KOPT-K1 (cell line): ENCODE results near the gene NOXA1.
"Not testable (repeated sequence)": the region's sequence is repeated elsewhere in the genome, so short reads cannot be mapped to it uniquely, and the experiment has no call there.

Experiments used
- H3K27ac ChIP-seq: fragments of 200-600 bp; sonication (generic); 2 replicates; pipeline ENCODE4 v1.5.1; 2016; ENCODE audit warnings: antibody characterized with exemption, mild to moderate bottlenecking, low read depth, low read length; ENCODE audit not compliant: poor library complexity, severe bottlenecking
- H3K36me3 ChIP-seq: fragments of 200-600 bp; sonication (generic); 2 replicates; pipeline ENCODE4 v1.5.1; 2017; ENCODE audit warnings: antibody characterized with exemption, mild to moderate bottlenecking, low read length, moderate library complexity; ENCODE audit not compliant: insufficient read depth
- H3K9me3 ChIP-seq: fragments of 200-600 bp; sonication (generic); 2 replicates; pipeline ENCODE4 v1.5.1; 2017; ENCODE audit warnings: antibody characterized with exemption, low read length, mild to moderate bottlenecking; ENCODE audit not compliant: insufficient read depth, poor library complexity, severe bottlenecking

The NOXA1 gene

GRCh38 chr9:137383784-137384756 is 39.1 kb upstream of the NOXA1 start:
- no peaks in the 10 kb centered on the region for H3K9me3 ChIP-seq
- no peak overlapping the region for H3K27ac ChIP-seq
- no peaks in the 10 kb centered on the region for H3K36me3 ChIP-seq

DNA sequence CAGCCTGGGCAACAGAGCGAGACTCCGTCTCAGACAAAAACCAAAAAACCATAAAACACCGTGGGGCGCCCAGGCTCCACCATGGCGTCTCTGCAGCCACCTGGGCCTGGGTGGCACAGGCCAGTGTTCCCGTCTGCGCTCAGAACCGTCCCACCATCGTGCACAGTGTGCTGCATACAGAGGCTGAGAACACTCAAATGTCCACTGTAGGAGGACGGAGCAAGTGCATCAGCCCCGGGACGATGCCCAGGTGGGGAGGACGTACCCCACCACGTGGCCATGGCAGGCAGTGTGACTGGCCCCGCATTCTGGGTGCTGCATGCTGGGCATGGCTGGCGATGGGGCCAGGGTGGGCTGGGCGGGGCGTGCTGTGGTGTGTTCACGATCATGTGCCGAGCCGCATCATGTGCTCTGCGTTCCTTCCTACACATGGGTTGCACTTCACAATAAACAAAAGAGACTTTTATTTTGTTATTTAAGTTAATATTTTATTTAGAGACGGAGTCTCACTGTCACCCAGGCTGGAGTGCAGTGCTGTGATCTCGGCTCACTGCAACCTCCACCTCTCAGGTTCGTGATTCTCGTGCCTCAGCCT is 38.0 kb upstream of the NOXA1 start:
- H3K36me3 ChIP-seq = no peaks in the 10 kb centered on the region
- H3K9me3 ChIP-seq = no peaks in the 10 kb centered on the region
- no peak overlapping the region for H3K27ac ChIP-seq

DNA sequence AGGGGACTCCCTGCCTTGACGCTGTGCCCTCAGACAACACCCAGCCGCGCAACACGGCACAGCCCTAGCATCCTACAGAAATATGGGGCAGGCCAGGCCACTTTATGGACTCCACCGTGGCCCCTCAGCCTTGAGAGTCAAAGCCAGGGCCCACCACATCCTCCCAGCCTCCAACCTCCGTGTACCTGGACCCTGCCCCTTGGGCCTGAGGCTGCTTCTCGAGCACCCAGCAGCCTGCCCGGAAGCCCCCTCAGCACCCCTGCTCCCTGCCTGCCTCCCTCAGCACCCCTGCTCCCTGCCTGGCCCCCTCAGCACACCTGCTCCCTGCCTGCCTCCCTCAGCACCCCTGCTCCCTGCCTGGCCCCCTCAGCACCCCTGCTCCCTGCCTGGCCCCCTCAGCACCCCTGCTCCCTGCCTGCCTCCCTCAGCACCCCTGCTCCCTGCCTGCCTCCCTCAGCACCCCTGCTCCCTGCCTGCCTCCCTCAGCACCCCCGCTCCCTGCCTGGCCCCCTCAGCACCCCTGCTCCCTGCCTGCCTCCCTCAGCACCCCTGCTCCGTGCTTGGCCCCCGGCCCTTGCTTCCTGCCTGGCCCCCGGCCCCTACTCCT is 36.6 kb upstream of the NOXA1 start:
- not testable (repeated sequence) for H3K27ac ChIP-seq, H3K36me3 ChIP-seq, H3K9me3 ChIP-seq

GRCh38 chr9:137387114-137387890 is 35.9 kb upstream of the NOXA1 start:
- Histone ChIP-seq H3K36me3 (no peaks in the 10 kb centered on the region), H3K27ac (no peak overlapping the region), H3K9me3 (no peaks in the 10 kb centered on the region)

DNA sequence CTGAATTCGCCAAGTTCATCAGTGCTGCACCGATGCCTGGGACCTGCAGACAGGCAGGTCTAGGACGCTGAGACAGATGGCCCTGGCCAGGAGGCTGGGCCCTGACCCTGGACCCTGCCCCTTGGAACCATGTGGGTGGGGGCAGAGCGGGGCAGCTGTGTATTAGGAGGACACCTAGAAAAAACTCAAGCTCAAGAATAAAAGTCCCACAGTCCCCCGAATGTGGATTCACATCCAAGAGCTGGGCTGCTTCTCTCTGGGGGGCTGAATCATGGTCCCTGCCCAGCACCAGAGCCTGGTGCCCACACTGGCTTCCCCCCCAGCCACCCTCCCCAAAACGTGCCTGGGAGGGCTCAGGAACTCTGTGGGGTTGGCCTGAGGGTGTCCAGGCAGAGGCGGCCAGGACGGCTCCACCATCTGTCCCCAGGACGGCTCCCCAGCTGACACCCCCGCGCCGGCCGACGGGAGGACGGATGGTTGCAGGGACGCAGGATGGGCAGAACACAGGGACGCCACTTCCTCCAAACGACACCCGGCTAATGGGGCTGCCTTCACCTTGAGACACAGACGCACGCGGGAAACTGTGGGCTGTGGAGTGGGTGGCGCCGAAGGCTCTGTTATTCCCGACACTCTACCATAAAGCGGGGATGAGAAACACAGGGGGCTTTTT is 35.2 kb upstream of the NOXA1 start:
- Histone ChIP-seq H3K9me3 (no peaks in the 10 kb centered on the region), H3K36me3 (no peaks in the 10 kb centered on the region), H3K27ac (no peak overlapping the region)

DNA sequence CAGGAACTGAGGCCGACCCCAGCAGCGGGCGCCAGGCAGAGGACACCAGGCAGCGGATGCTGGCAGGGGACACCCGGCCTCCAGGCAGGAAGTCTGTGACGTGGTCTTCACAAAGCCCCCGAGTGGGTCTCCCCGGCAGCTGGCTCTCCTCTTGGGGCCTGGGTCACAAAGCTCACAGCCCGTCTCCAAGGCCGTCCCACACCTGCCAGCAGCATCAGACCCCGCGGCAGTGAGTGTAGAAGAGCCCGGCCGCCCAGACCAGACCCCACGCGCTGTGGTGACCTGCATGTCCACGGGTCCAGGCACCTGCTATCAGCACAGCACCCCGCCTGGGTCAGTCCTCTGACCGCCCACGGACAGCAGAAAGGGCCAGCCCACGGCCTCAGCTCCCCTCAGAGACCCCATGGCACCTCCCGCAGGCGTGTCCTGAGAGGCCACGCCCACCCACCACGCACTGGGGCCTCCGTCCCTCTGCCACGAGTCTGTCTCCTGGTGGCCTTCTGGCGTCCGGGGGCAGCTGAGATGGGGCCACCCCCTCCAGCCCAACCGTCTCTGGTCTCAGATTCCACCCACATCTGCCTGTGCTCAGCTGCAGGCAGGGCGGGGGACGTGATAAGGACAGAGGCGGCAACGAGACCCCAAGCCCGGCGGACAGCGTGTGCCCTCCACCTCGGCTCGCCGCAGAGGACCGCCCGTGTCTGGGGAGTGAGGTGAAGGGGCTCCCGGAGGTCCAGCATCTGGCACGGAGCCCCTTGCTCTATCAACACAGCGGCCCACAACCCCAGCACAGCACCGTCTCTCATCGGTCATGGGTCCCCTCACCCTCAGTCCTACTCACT is 34.4 kb upstream of the NOXA1 start:
- Histone ChIP-seq H3K36me3 (no peaks in the 10 kb centered on the region), H3K27ac (no peak overlapping the region), H3K9me3 (no peaks in the 10 kb centered on the region)

DNA sequence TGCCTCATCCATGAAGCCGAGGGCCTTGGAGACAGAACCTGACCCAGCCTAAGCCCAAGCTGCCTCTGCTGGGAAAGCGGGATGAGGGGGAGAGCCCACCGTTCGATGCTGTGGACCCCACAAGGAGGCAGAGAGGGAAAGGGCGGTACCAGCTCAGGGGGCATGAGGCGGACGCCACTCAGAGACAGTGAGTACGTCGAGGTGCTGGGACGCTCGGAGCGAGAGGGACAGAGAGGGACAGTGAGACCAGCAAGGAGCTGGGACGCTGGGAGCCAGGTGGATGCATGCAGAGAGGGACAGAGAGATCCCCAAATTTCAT is 33.8 kb upstream of the NOXA1 start:
- H3K36me3 ChIP-seq = no peaks in the 10 kb centered on the region
- no peak overlapping the region for H3K27ac ChIP-seq
- H3K9me3 ChIP-seq = no peaks in the 10 kb centered on the region

GRCh38 chr9:137390553-137391410 is 32.4 kb upstream of the NOXA1 start:
- Histone ChIP-seq H3K27ac (no peak overlapping the region), H3K9me3 (no peaks in the 10 kb centered on the region), H3K36me3 (no peaks in the 10 kb centered on the region)

DNA sequence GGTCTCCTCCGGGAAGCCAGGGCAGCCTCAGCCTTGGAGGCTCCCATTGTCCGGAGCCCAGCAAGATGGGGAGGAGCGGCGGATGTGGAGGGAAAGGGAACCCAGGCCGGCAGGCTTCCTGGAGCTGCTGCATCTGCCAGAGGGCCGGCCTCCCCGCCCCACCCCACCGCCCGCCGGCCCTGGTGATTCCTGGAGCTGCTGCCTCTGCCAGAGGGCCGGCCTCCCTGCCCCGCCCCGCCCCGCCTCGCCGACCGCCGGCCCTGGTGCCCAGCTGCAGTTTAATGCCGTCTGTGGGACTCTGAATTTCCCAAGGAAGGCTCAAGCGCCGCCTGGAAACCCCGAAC is 31.8 kb upstream of the NOXA1 start:
- H3K27ac ChIP-seq = no peak overlapping the region
- H3K9me3 ChIP-seq = no peaks in the 10 kb centered on the region
- no peaks in the 10 kb centered on the region for H3K36me3 ChIP-seq

DNA sequence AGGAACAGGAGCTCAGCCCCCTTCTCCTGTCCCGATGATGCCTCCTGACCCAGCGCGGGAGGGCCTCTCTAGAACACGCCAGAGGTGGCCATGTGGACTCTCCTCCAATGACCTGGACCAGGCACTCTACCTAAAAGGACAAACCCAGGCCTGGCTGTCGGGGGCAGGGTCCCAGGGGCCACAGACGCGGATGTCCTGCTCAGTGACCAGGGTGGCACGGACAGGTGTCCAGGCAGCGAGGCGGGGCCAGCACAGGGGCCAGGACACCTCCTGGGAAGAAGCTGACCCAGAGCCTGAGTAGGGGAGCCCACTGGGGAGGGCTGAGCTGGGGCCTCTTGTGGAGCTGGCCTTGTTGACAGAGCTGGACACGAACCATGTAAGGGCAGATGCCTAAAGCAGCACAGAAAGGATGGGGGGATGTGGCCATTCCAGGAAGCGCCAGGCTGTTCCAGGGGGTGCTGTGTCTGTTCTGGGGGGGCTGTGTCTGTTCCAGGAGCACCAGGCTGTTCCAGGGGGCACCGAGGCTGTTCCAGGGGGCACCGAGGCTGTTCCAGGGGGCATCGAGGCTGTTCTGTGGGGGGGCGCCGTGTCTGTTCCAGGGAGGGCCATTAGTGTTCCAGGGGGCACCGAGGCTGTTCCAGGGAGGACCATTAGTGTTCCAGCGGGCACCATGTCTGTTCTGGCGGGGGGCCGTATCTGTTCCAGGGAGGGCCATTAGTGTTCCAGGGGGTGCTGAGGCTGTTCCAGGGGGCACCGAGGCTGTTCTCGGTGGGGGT is 30.8 kb upstream of the NOXA1 start:
- H3K9me3 ChIP-seq = no peaks in the 10 kb centered on the region
- H3K36me3 ChIP-seq = no peaks in the 10 kb centered on the region
- H3K27ac ChIP-seq = no peak overlapping the region

DNA sequence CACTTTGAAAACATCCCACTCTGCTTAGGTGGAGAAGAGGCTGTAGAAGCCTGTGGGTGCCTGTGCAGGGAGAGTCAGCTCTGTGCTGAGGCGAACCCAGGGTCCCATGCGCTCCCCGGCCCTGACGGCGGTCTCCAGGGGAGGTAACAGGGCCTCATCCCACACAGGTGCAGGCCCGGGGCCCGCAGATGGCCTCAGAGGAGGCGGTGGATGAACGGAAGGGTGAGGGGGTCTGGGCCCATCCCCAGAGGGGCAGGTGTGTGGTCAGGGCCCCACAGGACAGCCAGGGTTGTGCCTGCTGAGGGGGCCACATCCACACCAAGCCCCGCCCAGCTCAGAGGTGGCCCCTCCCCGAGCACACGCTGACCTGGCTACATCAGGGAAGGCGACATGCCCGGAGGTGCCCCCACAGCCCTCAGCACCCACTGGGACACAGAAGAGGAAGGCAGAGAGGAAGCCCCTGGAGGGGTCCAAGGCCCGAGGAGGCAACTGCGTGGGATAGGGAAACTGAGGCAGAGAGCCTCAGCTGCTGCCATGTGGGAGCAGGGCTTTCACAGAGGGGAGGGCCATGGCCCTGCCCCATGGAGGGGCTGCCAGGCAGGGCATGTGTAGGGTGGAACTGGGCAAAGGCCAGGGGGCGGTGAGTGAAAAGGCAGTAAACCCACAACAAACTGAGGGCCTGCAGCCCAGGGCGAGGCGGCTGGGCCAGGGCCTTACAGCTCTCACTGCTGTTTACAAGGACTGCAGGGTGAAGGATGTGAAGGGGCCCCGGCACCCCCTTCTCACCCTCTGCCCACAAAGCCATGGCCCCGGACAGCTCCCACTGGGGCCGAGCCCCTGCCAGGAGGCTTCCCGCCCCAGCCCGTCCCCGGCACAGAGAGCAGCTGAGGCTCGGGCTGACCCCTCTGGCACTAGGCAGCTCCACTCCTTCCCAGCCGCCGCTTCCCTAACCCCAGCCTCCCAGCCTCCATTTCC is 29.7 kb upstream of the NOXA1 start:
- Histone ChIP-seq H3K9me3 (no peaks in the 10 kb centered on the region), H3K36me3 (no peaks in the 10 kb centered on the region), H3K27ac (no peak overlapping the region)
